IMR-90 (cell line): Measurements from ENCODE around the gene CCSER2. TPM values are rescaled to one million over a fixed set of nuclear protein-coding genes. Genes with fewer than 3 reads are reported as not detected.
A peak's percentile ranks its signal among the peaks of the same experiment; 100 is the strongest.

Experiments
- ATAC-seq: fragments of 200-7000 bp; cut with Tn5 transposase; 2 replicates; pipeline ENCODE4 v1.9.1; 2020; ENCODE audit warnings: low read depth, mild to moderate bottlenecking, moderate library complexity
- BruUV-seq: library from RNA; stranded (reverse); fragments of 400-500 nt; replicated peaks from 2 replicates; lab custom pipeline; 2021; lab: Mats Ljungman, UMichigan
- CTCF ChIA-PET: fragments of 300-600 bp; formaldehyde crosslinking; extraction: SDS; loops from one replicate; lab custom pipeline; 2021; ENCODE audit warnings: antibody characterized with exemption; lab: Yijun Ruan, JAX
- POLR2A ChIA-PET: fragments of 300-600 bp; sonication (Branson Sonifier 250); formaldehyde crosslinking; loops from one replicate; lab custom pipeline; 2022; ENCODE audit warnings: antibody characterized with exemption; ENCODE audit not compliant: unreplicated experiment; lab: Charles Lee
- DNase-seq: peaks from one replicate; pipeline ENCODE4 v3.0.0; 2013
- H2AFZ ChIP-seq: replicated peaks from 2 replicates; pipeline ENCODE3; 2013; ENCODE audit warnings: low read length, mild to moderate bottlenecking; ENCODE audit not compliant: poor library complexity
- H2AK5ac ChIP-seq: 2 replicates; pipeline ENCODE4 v1.6.1; 2013; ENCODE audit warnings: low read depth, low read length, inconsistent platforms
- H2AK9ac ChIP-seq: replicated peaks from 2 replicates; pipeline ENCODE3; 2013; ENCODE audit warnings: mild to moderate bottlenecking, low read depth, low read length, moderate library complexity; ENCODE audit not compliant: poor library complexity
- H2BK120ac ChIP-seq: 2 replicates; pipeline ENCODE4 v1.6.1; 2013; ENCODE audit warnings: low read depth, low read length, inconsistent platforms
- H2BK15ac ChIP-seq: 3 replicates; pipeline ENCODE4 v1.6.1; 2013; ENCODE audit warnings: low read depth, low read length, inconsistent platforms
- H2BK20ac ChIP-seq: 2 replicates; pipeline ENCODE4 v1.6.1; 2013; ENCODE audit warnings: low read depth, mild to moderate bottlenecking, inconsistent platforms, low read length, moderate library complexity
- H2BK5ac ChIP-seq: 2 replicates; pipeline ENCODE4 v1.6.1; 2013; ENCODE audit warnings: mild to moderate bottlenecking, low read depth, low read length, inconsistent platforms; ENCODE audit not compliant: poor library complexity, severe bottlenecking
- H3K14ac ChIP-seq: replicated peaks from 2 replicates; pipeline ENCODE4 v1.6.1; 2013; ENCODE audit warnings: low read depth, low read length, inconsistent platforms
- H3K18ac ChIP-seq: 2 replicates; pipeline ENCODE4 v1.6.1; 2013; ENCODE audit warnings: low read depth, low read length, control low read depth
- H3K23ac ChIP-seq: 2 replicates; pipeline ENCODE4 v1.6.1; 2013; ENCODE audit warnings: low read depth, low read length, inconsistent platforms
- H3K27ac ChIP-seq: 2 replicates; pipeline ENCODE4 v1.5.1; 2013; ENCODE audit warnings: mild to moderate bottlenecking, control low read depth, low read length; ENCODE audit not compliant: insufficient read depth
- H3K27me3 ChIP-seq: 2 replicates; pipeline ENCODE4 v1.6.1; 2013; ENCODE audit warnings: low read length; ENCODE audit not compliant: control insufficient read depth, insufficient read depth
- H3K36me3 ChIP-seq: 2 replicates; pipeline ENCODE4 v1.6.1; 2013; ENCODE audit warnings: low read length, mixed read lengths; ENCODE audit not compliant: control insufficient read depth, insufficient read depth
- H3K4ac ChIP-seq: 2 replicates; pipeline ENCODE4 v1.6.1; 2013; ENCODE audit warnings: low read depth, low read length, inconsistent platforms
- H3K4me1 ChIP-seq: 2 replicates; pipeline ENCODE4 v1.6.1; 2013; ENCODE audit warnings: low read length, mixed read lengths; ENCODE audit not compliant: control insufficient read depth, insufficient read depth
- H3K4me2 ChIP-seq: 2 replicates; pipeline ENCODE4 v1.6.1; 2013; ENCODE audit warnings: low read depth, mild to moderate bottlenecking, control low read depth, low read length, moderate library complexity
- H3K4me3 ChIP-seq: 2 replicates; pipeline ENCODE4 v1.5.1; 2013; ENCODE audit warnings: low read depth, mild to moderate bottlenecking, control low read depth, low read length, moderate library complexity; ENCODE audit not compliant: insufficient read depth
- H3K56ac ChIP-seq: 2 replicates; pipeline ENCODE4 v1.6.1; 2013; ENCODE audit warnings: low read length, inconsistent platforms; ENCODE audit not compliant: insufficient read depth; ENCODE audit errors: extremely low read depth
- H3K79me1 ChIP-seq, 2 experiments: 2 replicates each; pipeline ENCODE4 v1.6.1; 2013; ENCODE audit warnings: low read length in 2 of 2, inconsistent platforms in 1 of 2, low read depth in 1 of 2
- H3K9ac ChIP-seq: 2 replicates; pipeline ENCODE4 v1.6.1; 2013; ENCODE audit warnings: low read depth, low read length, control low read depth
- H3K9me1 ChIP-seq: 2 replicates; pipeline ENCODE4 v1.6.1; 2013; ENCODE audit warnings: low read length, inconsistent platforms; ENCODE audit not compliant: insufficient read depth
- H3K9me3 ChIP-seq: 2 replicates; pipeline ENCODE4 v1.6.1; 2013; ENCODE audit warnings: low read length; ENCODE audit not compliant: control insufficient read depth, insufficient read depth
- H4K20me1 ChIP-seq: 2 replicates; pipeline ENCODE4 v1.6.1; 2013; ENCODE audit warnings: low read length, inconsistent platforms; ENCODE audit not compliant: insufficient read depth
- H4K5ac ChIP-seq: 2 replicates; pipeline ENCODE4 v1.6.1; 2013; ENCODE audit warnings: mild to moderate bottlenecking, low read depth, low read length, control low read depth
- H4K8ac ChIP-seq, 2 experiments: 2 replicates each; pipeline ENCODE4 v1.6.1; 2013; ENCODE audit warnings: low read depth in 2 of 2, low read length in 2 of 2, control low read depth in 1 of 2, inconsistent platforms in 1 of 2
- H4K91ac ChIP-seq: 2 replicates; pipeline ENCODE4 v1.6.1; 2013; ENCODE audit warnings: low read depth, low read length, inconsistent platforms; ENCODE audit not compliant: insufficient read depth
- CEBPB ChIP-seq: IDR thresholded peaks from 2 replicates; pipeline ENCODE4 v1.6.1; 2012; ENCODE audit warnings: low read depth, low read length, improper control_type of control experiment
- CHD1 ChIP-seq: IDR thresholded peaks from 2 replicates; pipeline ENCODE4 v1.6.1; 2012; ENCODE audit warnings: low read depth, low read length, improper control_type of control experiment
- MXI1 ChIP-seq: IDR thresholded peaks from 2 replicates; pipeline ENCODE4 v1.6.1; 2012; ENCODE audit warnings: low read depth, mild to moderate bottlenecking, low read length, moderate library complexity, borderline replicate concordance
- RAD21 ChIP-seq: IDR thresholded peaks from 2 replicates; pipeline ENCODE4 v1.6.1; 2012; ENCODE audit warnings: low read length, improper control_type of control experiment
- RFX5 ChIP-seq: IDR thresholded peaks from 2 replicates; pipeline ENCODE4 v1.8.0; 2012; ENCODE audit warnings: low read depth, mild to moderate bottlenecking, low read length, moderate library complexity
- SMC3 ChIP-seq: fragments of 150-350 bp; IDR thresholded peaks from 2 replicates; pipeline ENCODE4 v1.6.1; 2016; ENCODE audit warnings: low read depth, mild to moderate bottlenecking, antibody characterized with exemption, low read length, moderate library complexity
- USF2 ChIP-seq: fragments of 150-350 bp; IDR thresholded peaks from 2 replicates; pipeline ENCODE4 v1.6.1; 2017; ENCODE audit warnings: mild to moderate bottlenecking, antibody characterized with exemption, low read length, low read depth
- WGBS, 2 experiments: methylation state at CpG; one replicate each; pipeline versions ENCODE4 v1.1.5 to v1.1.7; 2013; ENCODE audit warnings: missing lambda C conversion rate in 2 of 2; ENCODE audit not compliant: insufficient read length in 1 of 2; ENCODE audit errors: extremely low coverage in 2 of 2; 5-methylcytosine and 5-hydroxymethylcytosine counted together
- dilution Hi-C: fragments of 300-500 bp; cut with HindIII; formaldehyde crosslinking; loops from one replicate; pipeline ENCODE4 v1.14.3; 2018; ENCODE audit warnings: low sequenced_read_pairs; ENCODE audit not compliant: unreplicated experiment
- in situ Hi-C: fragments of 300-500 bp; cut with MboI; formaldehyde crosslinking; loops from 3 replicates; pipeline ENCODE4 v1.14.3; 2019; ENCODE audit warnings: low sequenced_read_pairs, inconsistent platforms, mixed read lengths
- intact Hi-C: fragments of 100-400 bp; cut with micrococcal nuclease; formaldehyde crosslinking; loops from 2 replicates; pipeline ENCODE4 v1.10.0; 2022
- polyA plus RNA-seq, 3 experiments: library from polyadenylated mRNA; depleted of rRNA; stranded (reverse); fragments of >200 nt; gene quantifications; 2 replicates each; pipeline ENCODE4 v1.2.3, GENCODE V29; 2012; ENCODE audit warnings: low replicate concordance in 1 of 3
- total RNA-seq: library from RNA; depleted of rRNA; stranded (reverse); fragments of >200 nt; gene quantifications from 2 replicates; pipeline ENCODE4 v1.2.3, GENCODE V29; 2012
- TF ChIP-seq, protein P1 (sequence below): conservative IDR thresholded peaks from 2 replicates; pipeline ENCODE4 v1.5.1; 2012; ENCODE audit warnings: mild to moderate bottlenecking, low read depth, low read length, improper control_type of control experiment

Gene CCSER2
- total and polyA plus RNA-seq, 2 of the 4 experiments (the other 2 are of a cell fraction): 20.4 to 31.7 TPM

DNA sequence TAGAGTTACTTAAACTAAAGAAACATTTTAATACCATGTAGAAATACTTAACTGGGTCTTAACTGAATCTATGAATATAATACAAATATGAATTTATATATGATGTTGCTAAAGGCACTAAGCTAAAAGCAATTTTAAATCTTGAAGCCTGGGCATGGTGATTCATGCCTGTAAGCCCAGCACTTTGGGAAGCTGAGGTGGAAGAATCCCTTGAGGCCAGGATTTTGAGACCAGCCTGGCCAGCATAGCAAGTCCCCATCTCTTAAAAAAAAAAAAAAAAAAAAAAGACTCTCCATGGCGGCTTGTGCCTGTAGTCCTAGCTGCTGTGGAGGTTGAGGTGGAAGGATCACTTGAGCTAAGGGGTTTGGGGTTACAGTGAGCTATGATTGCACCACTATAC, 95.3 kb downstream of the CCSER2 start:
- peak; percentile 35 for DNase-seq

More for the DNA sequence above, 95.3 kb downstream of the CCSER2 start:
- H4K8ac ChIP-seq: no peak overlapping the region
- peaks cover 28 to 34% of the 10 kb centered on the region in 2 experiments for H3K79me1 ChIP-seq
- H3K9me1 ChIP-seq: peaks cover 6% of the 10 kb centered on the region
- H2AK9ac ChIP-seq: no peak overlapping the region
- CTCF ChIA-PET: interaction anchor here (0.5 kb wide), 1 partner anchor 71 kb away, joined by 6 read pairs; no protein-coding TSS in a partner anchor
- peaks cover 9% of the 10 kb centered on the region for H3K4me1 ChIP-seq
- peak overlapping the region; percentile 54 for H3K4ac ChIP-seq
- H4K91ac ChIP-seq: no peak overlapping the region
- peak overlapping the region; percentile 69 for H2BK5ac ChIP-seq
- H3K4me2 ChIP-seq: no peak overlapping the region
- TF ChIP-seq CHD1 (no peak), CEBPB (0 out of 2 replicates have a peak, but pooled peaks have one; percentile 6), MXI1 (no peak), SMC3 (no peak), USF2 (no peak), RFX5 (no peak), RAD21 (no peak)
- TF ChIP-seq, protein P1, sequence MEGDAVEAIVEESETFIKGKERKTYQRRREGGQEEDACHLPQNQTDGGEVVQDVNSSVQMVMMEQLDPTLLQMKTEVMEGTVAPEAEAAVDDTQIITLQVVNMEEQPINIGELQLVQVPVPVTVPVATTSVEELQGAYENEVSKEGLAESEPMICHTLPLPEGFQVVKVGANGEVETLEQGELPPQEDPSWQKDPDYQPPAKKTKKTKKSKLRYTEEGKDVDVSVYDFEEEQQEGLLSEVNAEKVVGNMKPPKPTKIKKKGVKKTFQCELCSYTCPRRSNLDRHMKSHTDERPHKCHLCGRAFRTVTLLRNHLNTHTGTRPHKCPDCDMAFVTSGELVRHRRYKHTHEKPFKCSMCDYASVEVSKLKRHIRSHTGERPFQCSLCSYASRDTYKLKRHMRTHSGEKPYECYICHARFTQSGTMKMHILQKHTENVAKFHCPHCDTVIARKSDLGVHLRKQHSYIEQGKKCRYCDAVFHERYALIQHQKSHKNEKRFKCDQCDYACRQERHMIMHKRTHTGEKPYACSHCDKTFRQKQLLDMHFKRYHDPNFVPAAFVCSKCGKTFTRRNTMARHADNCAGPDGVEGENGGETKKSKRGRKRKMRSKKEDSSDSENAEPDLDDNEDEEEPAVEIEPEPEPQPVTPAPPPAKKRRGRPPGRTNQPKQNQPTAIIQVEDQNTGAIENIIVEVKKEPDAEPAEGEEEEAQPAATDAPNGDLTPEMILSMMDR: no peak
- dilution Hi-C loops: no loop called here
- H2AFZ ChIP-seq: no peak overlapping the region
- no peak overlapping the region for H3K4me3 ChIP-seq
- H3K27ac ChIP-seq: peak overlapping the region; percentile 65; the same call in 1 of the 2 replicates
- H3K18ac ChIP-seq: peak overlapping the region; percentile 61
- no peaks in the 10 kb centered on the region for H3K9me3 ChIP-seq
- no peak overlapping the region for H4K5ac ChIP-seq
- no TSS peak for BruUV-seq
- in situ Hi-C loops: no loop called here
- POLR2A ChIA-PET: no interaction called here
- no peaks in the 10 kb centered on the region for H3K27me3 ChIP-seq
- ATAC-seq: no peak
- peak overlapping the region; percentile 83; the same call in 1 of the 2 replicates for H2AK5ac ChIP-seq
- intact Hi-C loops: no loop called here
- no peak overlapping the region; the same call in 2 of the 3 replicates for H2BK15ac ChIP-seq
- no peak overlapping the region for H3K23ac ChIP-seq
- H3K9ac ChIP-seq: 0 out of 2 replicates have a peak overlapping the region, but pooled peaks have one; percentile 23
- no CpG with 5 or more reads among the region's 1 CpG for WGBS, 2 experiments
- peak overlapping the region; percentile 54 for H2BK120ac ChIP-seq
- peaks cover 4% of the 10 kb centered on the region for H3K36me3 ChIP-seq
- H4K20me1 ChIP-seq: peaks cover 4% of the 10 kb centered on the region; the same call in 1 of the 2 replicates
- H3K56ac ChIP-seq: no peak overlapping the region
- no peak overlapping the region for H2BK20ac ChIP-seq
- no peak overlapping the region for H3K14ac ChIP-seq
